Endodermal cell (in vitro differentiated cells): ENCODE measurements around the gene HS3ST2. TPM values are rescaled to one million over a fixed set of nuclear protein-coding genes. Genes with fewer than 3 reads are reported as not detected.

Source experiments
- DNase-seq: peaks from one replicate; pipeline ENCODE4 v3.0.0-alpha.2; 2017
- H3K27ac ChIP-seq: 2 replicates; pipeline ENCODE4 v1.5.1; 2013; ENCODE audit warnings: mild to moderate bottlenecking, low read depth, low read length, moderate library complexity
- H3K27me3 ChIP-seq: 2 replicates; pipeline ENCODE4 v1.6.1; 2013; ENCODE audit warnings: mild to moderate bottlenecking, low read length, moderate library complexity; ENCODE audit not compliant: insufficient read depth, control insufficient read depth, poor library complexity, severe bottlenecking
- H3K36me3 ChIP-seq: 2 replicates; pipeline ENCODE4 v1.7.0; 2013; ENCODE audit warnings: mild to moderate bottlenecking, low read length, moderate library complexity; ENCODE audit not compliant: control insufficient read depth, insufficient read depth
- H3K4me1 ChIP-seq: one replicate; pipeline ENCODE4 v1.7.0; 2013; ENCODE audit warnings: low read length; ENCODE audit not compliant: control insufficient read depth, insufficient read depth
- H3K4me3 ChIP-seq: 2 replicates; pipeline ENCODE4 v1.5.1; 2013; ENCODE audit warnings: mild to moderate bottlenecking, low read length, moderate library complexity
- H3K9ac ChIP-seq: 2 replicates; pipeline ENCODE4 v1.6.1; 2013; ENCODE audit warnings: mild to moderate bottlenecking, low read length, moderate library complexity; ENCODE audit not compliant: poor library complexity, severe bottlenecking; ENCODE audit errors: extremely low read depth
- H3K9me3 ChIP-seq: 2 replicates; pipeline ENCODE4 v1.6.1; 2013; ENCODE audit warnings: mild to moderate bottlenecking, low read length, moderate library complexity; ENCODE audit not compliant: control insufficient read depth
- H3K27ac Mint-ChIP-seq: 2 replicates; pipeline ENCODE4 v1.8.0; 2020; ENCODE audit warnings: mixed read lengths
- H3K27me3 Mint-ChIP-seq: 2 replicates; pipeline ENCODE4 v1.8.0; 2021; ENCODE audit warnings: mild to moderate bottlenecking, mixed read lengths; ENCODE audit not compliant: insufficient read depth
- H3K36me3 Mint-ChIP-seq: 2 replicates; pipeline ENCODE4 v1.8.0; 2020; ENCODE audit warnings: low read depth, mixed read lengths
- H3K4me1 Mint-ChIP-seq: 2 replicates; pipeline ENCODE4 v1.8.0; 2020; ENCODE audit warnings: mixed read lengths
- H3K4me3 Mint-ChIP-seq: 2 replicates; pipeline ENCODE4 v1.8.0; 2020; ENCODE audit warnings: mild to moderate bottlenecking, moderate library complexity, mixed read lengths
- H3K9me3 Mint-ChIP-seq: 2 replicates; pipeline ENCODE4 v1.8.0; 2020; ENCODE audit warnings: mild to moderate bottlenecking, mixed read lengths
- CTCF ChIP-seq: fragments of 200-600 bp; sonication (generic); conservative IDR thresholded peaks from 2 replicates; pipeline ENCODE4 v1.5.0; 2021; ENCODE audit warnings: antibody characterized with exemption, mild to moderate bottlenecking
- WGBS, 2 experiments: methylation state at CpG; one replicate each; pipeline versions ENCODE4 v1.1.5 to v1.1.7; 2013; ENCODE audit warnings: missing lambda C conversion rate in 2 of 2, mixed read lengths in 1 of 2; ENCODE audit not compliant: insufficient coverage in 1 of 2, insufficient read length in 1 of 2; 5-methylcytosine and 5-hydroxymethylcytosine counted together
- total RNA-seq, 2 donors: library from RNA; stranded (reverse); fragmentation: NEBNext Ultra II Directional in 1 of 2; extraction: Animal tissue kit (Norgen Biotek cat#: 25700) in 1 of 2; gene quantifications; 2 replicates in 1 of 2; 3 replicates in 1 of 2; pipeline ENCODE4 v1.2.1, GENCODE V29; 2021

HS3ST2 gene
- total RNA-seq, 2 donors from 2014 or later = 0.18 TPM; not detected in 1

DNA sequence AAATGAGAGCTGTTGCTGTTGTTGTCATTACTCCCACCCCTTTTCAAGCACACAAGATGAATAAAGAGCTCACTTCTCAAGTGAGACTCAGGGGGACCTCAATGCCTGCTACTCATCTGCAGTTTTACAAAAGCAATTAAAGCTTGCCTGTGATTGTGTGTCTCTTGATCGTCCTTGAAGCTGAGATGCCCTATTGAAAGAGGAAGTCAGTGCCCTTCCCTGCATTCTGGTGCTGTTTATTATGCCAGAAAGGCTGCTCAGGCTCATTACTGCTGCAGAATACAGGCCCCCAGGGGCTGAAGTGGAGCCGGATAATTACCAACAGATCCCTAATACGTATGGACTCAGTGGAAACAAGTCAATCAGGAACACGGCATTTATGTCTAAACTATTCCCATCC lies 147.2 kb downstream of the HS3ST2 start:
- Histone ChIP-seq H3K36me3 (no peaks in the 10 kb centered on the region), H3K27me3 (peaks cover 4% of the 10 kb centered on the region), H3K27ac (no peak overlapping the region), H3K9ac (no peak overlapping the region), H3K4me3 (no peak overlapping the region), H3K4me1 (no peaks in the 10 kb centered on the region), H3K9me3 (no peaks in the 10 kb centered on the region)
- Mint-ChIP-seq H3K27ac (no peak overlapping the region), H3K27me3 (peaks cover 15% of the 10 kb centered on the region), H3K36me3 (no peaks in the 10 kb centered on the region), H3K4me3 (no peak overlapping the region), H3K4me1 (no peaks in the 10 kb centered on the region), H3K9me3 (peaks cover 12% of the 10 kb centered on the region)
- no peak for DNase-seq
- WGBS, 2 experiments = 78 to 90% methylated on average over 3 to 4 of the region's 4 CpGs
- no peak for TF ChIP-seq CTCF

DNA sequence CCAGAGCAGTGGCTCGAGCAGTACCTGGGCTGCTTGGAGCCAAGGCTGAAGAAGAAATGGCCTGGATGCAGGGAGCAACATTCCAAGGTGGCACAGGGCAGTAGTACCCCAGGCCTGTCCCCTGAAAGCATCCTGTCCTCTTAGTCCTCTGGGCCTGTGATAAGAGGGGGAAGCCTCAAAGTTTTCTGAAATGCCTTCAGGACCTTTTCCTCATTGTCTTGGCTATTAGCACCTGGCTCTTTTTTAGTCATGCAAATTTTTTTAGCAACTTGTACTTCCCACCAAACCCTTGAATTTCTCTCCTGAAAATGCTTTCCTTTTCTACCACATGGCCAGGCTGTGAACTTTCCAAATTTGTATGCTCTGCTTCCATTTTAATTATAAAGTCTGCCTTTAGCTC lies 148.9 kb downstream of the HS3ST2 start:
- H3K27me3 ChIP-seq = peaks cover 12% of the 10 kb centered on the region
- H3K9ac ChIP-seq = no peak overlapping the region
- H3K36me3 ChIP-seq = no peaks in the 10 kb centered on the region
- Mint-ChIP-seq H3K36me3 (no peaks in the 10 kb centered on the region), H3K4me3 (no peak overlapping the region), H3K9me3 (peaks cover 12% of the 10 kb centered on the region), H3K27me3 (peaks cover 20% of the 10 kb centered on the region), H3K4me1 (no peaks in the 10 kb centered on the region), H3K27ac (no peak overlapping the region)
- no peaks in the 10 kb centered on the region for H3K9me3 ChIP-seq
- H3K4me1 ChIP-seq = no peaks in the 10 kb centered on the region
- no peak overlapping the region for H3K27ac ChIP-seq
- 85% methylated on average over 1 of the region's 1 CpG; no CpG with 5 or more reads in 1 of the 2 experiments for WGBS, 2 experiments
- H3K4me3 ChIP-seq = no peak overlapping the region
- no peak for TF ChIP-seq CTCF
- no peak for DNase-seq
